ENCODE measurements around the gene ATP5F1C.

Gene ATP5F1C

DNA sequence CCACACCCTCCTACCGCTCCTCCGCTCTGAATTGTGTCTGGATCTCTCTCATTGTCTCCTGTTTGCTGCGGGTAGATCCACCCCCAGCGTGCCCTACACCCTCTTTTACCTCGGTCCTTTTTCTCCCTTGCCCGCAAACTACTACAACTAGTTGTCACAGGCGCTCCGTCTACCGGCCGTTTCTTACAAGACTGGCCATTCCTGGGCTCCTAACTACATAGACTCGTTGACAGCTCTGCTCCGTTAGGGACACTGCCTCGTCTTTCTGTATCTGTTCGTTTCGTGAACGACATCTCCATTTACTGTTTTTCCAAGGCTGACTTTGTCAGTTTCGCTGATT, 31.1 kb downstream of the ATP5F1C start:
- TF ChIP-seq FOXP2 (optimal IDR thresholded peaks at IDR 0.05; ENCODE audit: borderline replicate concordance, extremely low read depth, extremely low read length, insufficient read depth) (no peak), SIN3A (IDR thresholded peaks at IDR 0.05; ENCODE audit: borderline replicate concordance, insufficient read depth, low read length) (no peak), POLR2AphosphoS5 (IDR thresholded peaks at IDR 0.05; ENCODE audit: low read depth, low read length) (no peak), TAF1 (IDR thresholded peaks at IDR 0.05; ENCODE audit: borderline replicate concordance, insufficient read depth, low read length) (no peak)
- TF ChIP-seq, protein P1, sequence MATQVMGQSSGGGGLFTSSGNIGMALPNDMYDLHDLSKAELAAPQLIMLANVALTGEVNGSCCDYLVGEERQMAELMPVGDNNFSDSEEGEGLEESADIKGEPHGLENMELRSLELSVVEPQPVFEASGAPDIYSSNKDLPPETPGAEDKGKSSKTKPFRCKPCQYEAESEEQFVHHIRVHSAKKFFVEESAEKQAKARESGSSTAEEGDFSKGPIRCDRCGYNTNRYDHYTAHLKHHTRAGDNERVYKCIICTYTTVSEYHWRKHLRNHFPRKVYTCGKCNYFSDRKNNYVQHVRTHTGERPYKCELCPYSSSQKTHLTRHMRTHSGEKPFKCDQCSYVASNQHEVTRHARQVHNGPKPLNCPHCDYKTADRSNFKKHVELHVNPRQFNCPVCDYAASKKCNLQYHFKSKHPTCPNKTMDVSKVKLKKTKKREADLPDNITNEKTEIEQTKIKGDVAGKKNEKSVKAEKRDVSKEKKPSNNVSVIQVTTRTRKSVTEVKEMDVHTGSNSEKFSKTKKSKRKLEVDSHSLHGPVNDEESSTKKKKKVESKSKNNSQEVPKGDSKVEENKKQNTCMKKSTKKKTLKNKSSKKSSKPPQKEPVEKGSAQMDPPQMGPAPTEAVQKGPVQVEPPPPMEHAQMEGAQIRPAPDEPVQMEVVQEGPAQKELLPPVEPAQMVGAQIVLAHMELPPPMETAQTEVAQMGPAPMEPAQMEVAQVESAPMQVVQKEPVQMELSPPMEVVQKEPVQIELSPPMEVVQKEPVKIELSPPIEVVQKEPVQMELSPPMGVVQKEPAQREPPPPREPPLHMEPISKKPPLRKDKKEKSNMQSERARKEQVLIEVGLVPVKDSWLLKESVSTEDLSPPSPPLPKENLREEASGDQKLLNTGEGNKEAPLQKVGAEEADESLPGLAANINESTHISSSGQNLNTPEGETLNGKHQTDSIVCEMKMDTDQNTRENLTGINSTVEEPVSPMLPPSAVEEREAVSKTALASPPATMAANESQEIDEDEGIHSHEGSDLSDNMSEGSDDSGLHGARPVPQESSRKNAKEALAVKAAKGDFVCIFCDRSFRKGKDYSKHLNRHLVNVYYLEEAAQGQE (IDR thresholded peaks at IDR 0.05; ENCODE audit: insufficient read depth in 1 of 2, low read depth in 2 of 2, low read length in 2 of 2) = no peak

DNA sequence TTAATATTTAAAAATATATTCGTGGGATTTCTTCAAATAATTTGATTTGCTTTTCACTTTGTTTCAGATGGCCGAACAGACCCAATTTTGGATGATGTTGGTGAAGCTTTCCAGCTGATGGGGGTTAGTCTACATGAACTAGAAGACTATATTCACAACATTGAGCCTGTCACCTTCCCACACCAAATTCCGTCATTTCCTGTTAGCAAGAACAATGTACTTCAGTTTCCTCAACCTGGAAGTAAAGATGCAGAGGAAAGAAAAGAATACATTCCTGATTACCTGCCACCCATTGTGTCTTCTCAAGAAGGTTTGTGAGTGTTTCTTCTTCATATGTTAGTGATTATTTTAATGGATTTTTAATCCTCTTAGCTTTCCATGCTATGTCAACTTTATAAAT, 36.3 kb downstream of the ATP5F1C start:
- TF ChIP-seq TAF1 (IDR thresholded peaks at IDR 0.05; ENCODE audit: borderline replicate concordance, insufficient read depth, low read length) = no peak
- no peak for TF ChIP-seq FOXP2 (optimal IDR thresholded peaks at IDR 0.05; ENCODE audit: borderline replicate concordance, extremely low read depth, extremely low read length, insufficient read depth)
- TF ChIP-seq SIN3A (IDR thresholded peaks at IDR 0.05; ENCODE audit: borderline replicate concordance, insufficient read depth, low read length) = no peak
- TF ChIP-seq, protein P1 (IDR thresholded peaks at IDR 0.05; ENCODE audit: insufficient read depth in 1 of 2, low read depth in 2 of 2, low read length in 2 of 2) = no peak
- no peak for TF ChIP-seq POLR2AphosphoS5 (IDR thresholded peaks at IDR 0.05; ENCODE audit: low read depth, low read length)

DNA sequence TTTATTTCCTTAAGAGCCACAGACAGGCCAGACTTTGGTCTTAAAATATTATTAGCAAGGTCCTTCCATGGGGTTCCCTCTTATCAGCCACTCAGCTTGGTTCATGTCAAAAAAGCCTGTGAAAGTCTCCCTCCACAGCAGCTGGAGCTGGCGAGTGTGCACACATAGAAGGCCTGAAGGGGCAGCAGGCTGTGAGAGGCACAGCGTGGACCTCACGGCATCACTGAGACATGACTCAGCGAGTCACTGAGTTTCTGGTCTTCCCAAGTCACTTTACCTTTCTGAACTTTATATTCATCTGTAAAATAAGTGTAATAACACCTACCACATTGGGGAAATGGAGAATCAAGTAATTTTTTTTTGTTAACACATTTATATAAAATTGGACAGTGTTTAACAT, 39.0 kb downstream of the ATP5F1C start:
- TF ChIP-seq TAF1 (IDR thresholded peaks at IDR 0.05; ENCODE audit: borderline replicate concordance, insufficient read depth, low read length) (no peak), POLR2AphosphoS5 (IDR thresholded peaks at IDR 0.05; ENCODE audit: low read depth, low read length) (no peak), SIN3A (IDR thresholded peaks at IDR 0.05; ENCODE audit: borderline replicate concordance, insufficient read depth, low read length) (no peak)
- TF ChIP-seq, protein P1 (IDR thresholded peaks at IDR 0.05; ENCODE audit: insufficient read depth in 1 of 2, low read depth in 2 of 2, low read length in 2 of 2) = no peak

DNA sequence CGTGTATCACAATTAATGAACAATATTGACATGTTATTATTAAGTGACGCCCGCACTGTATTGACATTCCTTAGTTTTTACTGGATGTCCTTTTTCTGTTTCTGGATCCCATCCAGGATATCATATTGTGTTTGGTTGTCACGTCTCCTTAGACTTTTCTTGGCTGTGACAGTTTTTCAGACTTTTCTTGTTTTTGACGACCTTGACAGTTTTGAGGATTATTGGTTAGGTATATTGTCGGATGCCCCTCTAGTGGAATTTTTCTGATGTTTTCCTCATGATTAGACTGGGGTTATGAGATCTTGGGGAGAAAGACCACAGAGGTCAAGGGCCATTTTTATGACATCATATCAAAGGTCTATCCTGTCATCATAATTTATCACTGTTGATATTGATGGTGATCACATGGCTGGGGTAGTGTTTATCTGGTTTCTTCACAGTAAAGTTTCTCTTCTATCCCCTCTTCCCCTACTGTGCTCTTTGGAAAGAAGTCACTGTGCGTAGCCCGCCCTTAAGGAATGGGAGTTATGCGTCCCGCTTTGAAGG, 41.4 kb downstream of the ATP5F1C start:
- no peak for TF ChIP-seq POLR2AphosphoS5 (IDR thresholded peaks at IDR 0.05; ENCODE audit: low read depth, low read length)
- no peak for TF ChIP-seq TAF1 (IDR thresholded peaks at IDR 0.05; ENCODE audit: borderline replicate concordance, insufficient read depth, low read length)
- no peak for TF ChIP-seq FOXP2 (optimal IDR thresholded peaks at IDR 0.05; ENCODE audit: borderline replicate concordance, extremely low read depth, extremely low read length, insufficient read depth)
- TF ChIP-seq SIN3A (IDR thresholded peaks at IDR 0.05; ENCODE audit: borderline replicate concordance, insufficient read depth, low read length) = no peak
- TF ChIP-seq, protein P1 (IDR thresholded peaks at IDR 0.05; ENCODE audit: insufficient read depth in 1 of 2, low read depth in 2 of 2, low read length in 2 of 2) = no peak

DNA sequence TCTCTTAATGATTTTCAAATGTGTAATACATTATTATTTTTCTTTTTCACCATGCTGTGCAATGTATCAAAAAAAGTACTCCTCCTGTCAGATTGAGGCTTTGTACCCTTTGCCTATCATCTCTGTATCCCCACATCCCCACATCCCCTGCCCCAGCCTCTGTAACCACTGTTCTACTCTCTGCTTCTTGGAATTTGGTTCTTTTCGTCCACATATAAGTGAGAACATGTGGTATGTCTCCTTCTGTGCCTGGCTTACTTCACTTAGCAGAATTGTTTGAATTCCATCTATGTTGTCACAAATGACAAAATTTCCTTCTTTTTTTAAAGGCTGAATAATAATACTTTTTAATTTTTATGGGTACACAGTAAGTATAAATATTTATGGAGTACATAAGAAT, 44.1 kb downstream of the ATP5F1C start:
- TF ChIP-seq FOXP2 (optimal IDR thresholded peaks at IDR 0.05; ENCODE audit: borderline replicate concordance, extremely low read depth, extremely low read length, insufficient read depth) (no peak), POLR2AphosphoS5 (IDR thresholded peaks at IDR 0.05; ENCODE audit: low read depth, low read length) (no peak), SIN3A (IDR thresholded peaks at IDR 0.05; ENCODE audit: borderline replicate concordance, insufficient read depth, low read length) (no peak), TAF1 (IDR thresholded peaks at IDR 0.05; ENCODE audit: borderline replicate concordance, insufficient read depth, low read length) (no peak)
- TF ChIP-seq, protein P1 (IDR thresholded peaks at IDR 0.05; ENCODE audit: insufficient read depth in 1 of 2, low read depth in 2 of 2, low read length in 2 of 2) = no peak

All from PFSK-1 (cell line).